Neuronal stem cell (in vitro differentiated cells): Measurements from ENCODE around the gene GALNT17.

Experiments
- DNase-seq: peaks from one replicate; pipeline ENCODE4 v3.0.0-alpha.2; 2013; ENCODE audit warnings: low spot score
- H2AFZ ChIP-seq: one replicate; pipeline ENCODE4 v1.6.1; 2013; ENCODE audit warnings: mild to moderate bottlenecking, low read length, inconsistent platforms
- H2AK5ac ChIP-seq: 2 replicates; pipeline ENCODE4 v1.6.1; 2013; ENCODE audit warnings: low read depth, mild to moderate bottlenecking, inconsistent platforms, low read length, moderate library complexity, mixed read lengths
- H2BK120ac ChIP-seq: 2 replicates; pipeline ENCODE4 v1.6.1; 2013; ENCODE audit warnings: low read depth, mild to moderate bottlenecking, inconsistent platforms, low read length, moderate library complexity, mixed read lengths
- H2BK12ac ChIP-seq: one replicate; pipeline ENCODE4 v1.6.1; 2013; ENCODE audit warnings: low read length, inconsistent platforms
- H2BK15ac ChIP-seq: 2 replicates; pipeline ENCODE4 v1.6.1; 2013; ENCODE audit warnings: mild to moderate bottlenecking, low read length, inconsistent platforms, mixed read lengths
- H2BK5ac ChIP-seq: one replicate; pipeline ENCODE4 v1.6.1; 2013; ENCODE audit warnings: inconsistent platforms, mild to moderate bottlenecking, low read length, moderate library complexity
- H3K14ac ChIP-seq: one replicate; pipeline ENCODE4 v1.6.1; 2013; ENCODE audit warnings: low read length, inconsistent platforms
- H3K18ac ChIP-seq: 2 replicates; pipeline ENCODE4 v1.6.1; 2013; ENCODE audit warnings: low read length, inconsistent platforms
- H3K23ac ChIP-seq: 2 replicates; pipeline ENCODE4 v1.6.1; 2013; ENCODE audit warnings: low read depth, mild to moderate bottlenecking, mixed read lengths, low read length, inconsistent platforms; ENCODE audit not compliant: poor library complexity
- H3K27ac ChIP-seq: replicated peaks from 3 replicates; pipeline ENCODE4 v1.5.1; 2013; ENCODE audit warnings: low read length, inconsistent platforms
- H3K27me3 ChIP-seq, 3 experiments: 2 replicates each; pipeline ENCODE4 v1.6.1; 2013; ENCODE audit warnings: low read length in 3 of 3, mild to moderate bottlenecking in 2 of 3, inconsistent platforms in 1 of 3, low read depth in 1 of 3, mixed read lengths in 1 of 3, moderate library complexity in 1 of 3; ENCODE audit not compliant: control insufficient read depth in 3 of 3, insufficient read depth in 3 of 3
- H3K36me3 ChIP-seq, 2 donors: replicated peaks in 1 of 2; 2 replicates each; pipeline ENCODE4 v1.6.1; 2013; ENCODE audit warnings: low read length in 2 of 2; ENCODE audit not compliant: control insufficient read depth in 2 of 2, insufficient read depth in 2 of 2
- H3K4ac ChIP-seq: 2 replicates; pipeline ENCODE4 v1.6.1; 2013; ENCODE audit warnings: inconsistent platforms, mild to moderate bottlenecking, low read length, moderate library complexity
- H3K4me1 ChIP-seq, 2 donors: 1 replicate in 1 of 2; 2 replicates in 1 of 2; pipeline ENCODE4 v1.6.1; 2013; ENCODE audit warnings: low read length in 2 of 2, low read depth in 1 of 2; ENCODE audit not compliant: control insufficient read depth in 2 of 2, insufficient read depth in 1 of 2
- H3K4me2 ChIP-seq: one replicate; pipeline ENCODE4 v1.6.1; 2013; ENCODE audit warnings: mild to moderate bottlenecking, low read length, inconsistent platforms; ENCODE audit not compliant: insufficient read depth, poor library complexity, severe bottlenecking
- H3K4me3 ChIP-seq, 2 donors: 2 replicates each; pipeline ENCODE4 v1.5.1; 2013; ENCODE audit warnings: low read length in 2 of 2, mild to moderate bottlenecking in 2 of 2, inconsistent platforms in 1 of 2, moderate library complexity in 1 of 2
- H3K79me1 ChIP-seq: one replicate; pipeline ENCODE4 v1.6.1; 2013; ENCODE audit warnings: low read depth, mild to moderate bottlenecking, inconsistent platforms, low read length, moderate library complexity
- H3K9ac ChIP-seq: one replicate; pipeline ENCODE4 v1.6.1; 2013; ENCODE audit warnings: mild to moderate bottlenecking, low read depth, low read length, inconsistent platforms; ENCODE audit not compliant: poor library complexity
- H3K9me3 ChIP-seq, 2 donors: replicated peaks in 1 of 2; 2 replicates each; pipeline versions ENCODE3 to v1.6.1; 2013; ENCODE audit warnings: low read length in 2 of 2, mild to moderate bottlenecking in 2 of 2, inconsistent platforms in 1 of 2, low read depth in 1 of 2, mixed read lengths in 1 of 2, moderate library complexity in 1 of 2; ENCODE audit not compliant: control insufficient read depth in 2 of 2, insufficient read depth in 1 of 2
- H4K8ac ChIP-seq: one replicate; pipeline ENCODE4 v1.6.1; 2013; ENCODE audit warnings: low read depth, mild to moderate bottlenecking, inconsistent platforms, low read length, moderate library complexity
- H4K91ac ChIP-seq: one replicate; pipeline ENCODE4 v1.6.1; 2013; ENCODE audit warnings: low read length, low read depth, mild to moderate bottlenecking, inconsistent platforms; ENCODE audit not compliant: poor library complexity
- WGBS, 2 donors: extraction: QIAGEN DNeasy Blood & Tissue Kit; methylation state at CpG; one replicate each; pipeline ENCODE4 v1.1.7; 2013; ENCODE audit warnings: missing lambda C conversion rate in 2 of 2, mixed read lengths in 1 of 2; ENCODE audit not compliant: insufficient read length in 2 of 2, insufficient replicate concordance in 1 of 2; ENCODE audit errors: extremely low coverage in 2 of 2; 5-methylcytosine and 5-hydroxymethylcytosine counted together

The GALNT17 gene

DNA sequence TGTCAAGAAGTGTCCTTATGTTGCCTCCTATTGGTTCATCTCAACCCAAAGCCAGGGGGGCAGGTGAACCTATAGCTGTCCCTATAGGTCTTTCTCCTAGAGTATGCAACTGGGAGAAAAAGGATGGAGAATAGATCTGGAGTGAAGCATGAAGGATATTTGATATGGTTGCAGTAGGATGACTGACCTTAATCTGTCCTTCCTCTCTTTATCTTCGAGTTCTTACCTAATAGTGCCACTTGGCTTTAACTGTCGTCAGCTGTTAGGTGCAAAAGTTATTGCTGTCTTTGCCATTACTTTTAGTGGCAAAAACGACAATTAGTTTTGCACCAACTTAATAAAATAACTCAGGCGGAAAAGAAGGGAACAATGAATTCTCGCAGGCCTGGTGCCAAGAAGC lies 196.0 kb downstream of the GALNT17 start:
- no peak overlapping the region for H3K4me2 ChIP-seq
- no peaks in the 10 kb centered on the region for H3K36me3 ChIP-seq
- H2BK120ac ChIP-seq: no peak overlapping the region
- H3K14ac ChIP-seq: no peak overlapping the region
- no peak overlapping the region for H3K18ac ChIP-seq
- H4K8ac ChIP-seq: no peak overlapping the region
- H3K4me1 ChIP-seq: peaks cover 17 to 25% of the 10 kb centered on the region in 2 donors
- no peak for DNase-seq
- H2AK5ac ChIP-seq: no peak overlapping the region
- no peak overlapping the region for H3K4ac ChIP-seq
- H3K27ac ChIP-seq: no peak overlapping the region
- H2AFZ ChIP-seq: no peak overlapping the region
- no peak overlapping the region for H3K4me3 ChIP-seq
- H3K27me3 ChIP-seq: no peaks in the 10 kb centered on the region
- no peak overlapping the region for H2BK12ac ChIP-seq
- H3K9ac ChIP-seq: no peak overlapping the region
- H3K9me3 ChIP-seq: peaks cover 0 to 9% of the 10 kb centered on the region in 2 donors
- no peak overlapping the region for H3K23ac ChIP-seq
- WGBS, 2 donors: no CpG with 5 or more reads among the region's 5 CpGs
- H4K91ac ChIP-seq: no peak overlapping the region
- no peaks in the 10 kb centered on the region for H3K79me1 ChIP-seq
- no peak overlapping the region for H2BK5ac ChIP-seq
- H2BK15ac ChIP-seq: no peak overlapping the region

DNA sequence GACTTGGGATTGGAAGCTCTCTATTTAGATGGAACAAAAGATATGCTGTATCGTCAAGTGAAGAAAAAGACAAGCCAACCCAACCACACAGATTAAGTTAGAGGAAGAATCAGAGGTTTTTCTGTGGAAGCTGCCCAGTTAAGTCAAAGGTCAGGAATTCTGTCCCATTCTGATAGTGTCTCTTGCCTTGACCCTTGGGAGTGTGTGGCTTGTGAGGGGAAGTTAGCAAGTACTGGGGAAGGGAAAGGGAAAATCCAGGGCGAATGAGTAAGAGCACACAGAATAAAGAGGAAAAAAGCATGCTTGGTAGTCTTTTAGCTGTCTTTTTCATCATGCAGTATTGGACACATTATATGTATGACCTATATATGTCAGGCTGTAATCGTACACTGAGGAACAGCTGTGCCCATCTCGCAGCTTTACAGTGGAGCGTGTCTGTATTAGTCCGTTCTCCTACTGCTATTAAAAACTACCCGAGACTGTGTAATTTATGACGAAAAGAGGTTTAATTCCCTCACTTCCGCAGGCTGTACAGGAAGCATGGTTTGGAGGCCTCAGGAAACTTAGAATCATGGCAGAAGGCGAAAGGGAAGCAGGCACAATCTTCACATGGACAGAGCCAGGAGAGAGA lies 197.2 kb downstream of the GALNT17 start:
- no peak overlapping the region for H3K9ac ChIP-seq
- peaks cover 17 to 25% of the 10 kb centered on the region in 2 donors for H3K4me1 ChIP-seq
- no peak overlapping the region for H2BK15ac ChIP-seq
- H3K4me2 ChIP-seq: no peak overlapping the region
- no peaks in the 10 kb centered on the region for H3K79me1 ChIP-seq
- H4K91ac ChIP-seq: no peak overlapping the region
- no peak overlapping the region for H3K4me3 ChIP-seq
- H3K9me3 ChIP-seq: peaks cover 0 to 9% of the 10 kb centered on the region in 2 donors
- H2AK5ac ChIP-seq: no peak overlapping the region
- no peak overlapping the region for H2AFZ ChIP-seq
- no peak overlapping the region for H3K14ac ChIP-seq
- no peaks in the 10 kb centered on the region for H3K36me3 ChIP-seq
- no peak overlapping the region for H4K8ac ChIP-seq
- H3K18ac ChIP-seq: no peak overlapping the region
- no peak overlapping the region for H3K27ac ChIP-seq
- no peaks in the 10 kb centered on the region for H3K27me3 ChIP-seq
- no CpG with 5 or more reads among the region's 10 CpGs for WGBS, 2 donors
- no peak overlapping the region for H2BK120ac ChIP-seq
- H3K23ac ChIP-seq: no peak overlapping the region
- no peak overlapping the region for H2BK12ac ChIP-seq
- H2BK5ac ChIP-seq: no peak overlapping the region
- no peak overlapping the region for H3K4ac ChIP-seq
- no peak for DNase-seq

DNA sequence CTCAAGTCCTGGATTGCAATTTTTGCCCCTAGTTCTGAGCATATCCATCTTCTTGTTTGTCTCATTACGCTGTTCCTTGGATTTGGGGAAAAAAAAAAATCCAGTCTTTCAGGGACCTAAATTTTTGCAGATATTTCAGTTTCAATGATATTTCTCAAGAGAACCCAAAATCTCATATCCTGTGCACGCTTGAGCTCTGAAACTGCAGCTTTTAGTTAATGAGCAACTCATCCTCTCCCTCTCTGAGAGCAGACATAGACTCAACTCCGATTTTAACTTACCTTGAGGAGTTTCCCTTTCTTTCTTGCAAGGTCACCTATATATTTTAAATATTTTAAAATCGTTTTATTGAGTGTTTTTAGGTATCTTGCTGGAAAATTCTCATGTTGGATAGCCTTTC lies 200.3 kb downstream of the GALNT17 start:
- H3K18ac ChIP-seq: no peak overlapping the region
- H3K9me3 ChIP-seq: peaks cover 2 to 15% of the 10 kb centered on the region in 2 donors
- H3K4ac ChIP-seq: no peak overlapping the region
- H4K91ac ChIP-seq: no peak overlapping the region
- no peak overlapping the region for H2BK5ac ChIP-seq
- H3K4me3 ChIP-seq: no peak overlapping the region
- H3K27ac ChIP-seq: no peak overlapping the region
- DNase-seq: no peak
- H2BK12ac ChIP-seq: no peak overlapping the region
- WGBS, 2 donors: no CpG with 5 or more reads among the region's 4 CpGs
- H2BK120ac ChIP-seq: no peak overlapping the region
- H2BK15ac ChIP-seq: no peak overlapping the region
- no peak overlapping the region for H3K9ac ChIP-seq
- H4K8ac ChIP-seq: no peak overlapping the region
- no peak overlapping the region for H2AFZ ChIP-seq
- H3K14ac ChIP-seq: no peak overlapping the region
- H2AK5ac ChIP-seq: no peak overlapping the region
- H3K4me2 ChIP-seq: no peak overlapping the region
- H3K27me3 ChIP-seq: no peaks in the 10 kb centered on the region
- no peak overlapping the region for H3K23ac ChIP-seq
- no peaks in the 10 kb centered on the region for H3K79me1 ChIP-seq
- H3K36me3 ChIP-seq: peaks cover 0 to 9% of the 10 kb centered on the region in 2 donors
- H3K4me1 ChIP-seq: peaks cover 10 to 11% of the 10 kb centered on the region in 2 donors

DNA sequence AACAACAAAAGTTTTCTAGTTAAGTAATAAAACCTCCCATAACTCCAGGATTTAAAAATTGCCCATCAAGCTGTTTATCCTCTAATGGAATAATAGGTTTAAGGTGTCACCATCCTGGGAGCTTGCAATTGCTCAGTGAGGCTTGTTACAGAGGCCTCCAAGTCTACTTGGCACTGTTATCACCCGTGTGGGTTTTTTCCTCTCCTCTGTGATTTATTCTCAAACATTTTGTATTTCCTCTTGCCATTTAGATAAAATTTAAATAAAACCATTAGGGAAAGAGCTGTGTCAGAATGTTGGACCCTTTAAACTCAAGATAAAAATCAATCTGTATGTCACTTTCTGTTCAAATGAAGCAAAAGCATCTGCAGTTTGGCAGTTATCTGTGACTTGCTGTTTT lies 202.6 kb downstream of the GALNT17 start:
- no peak overlapping the region for H2AFZ ChIP-seq
- no peak overlapping the region for H2BK5ac ChIP-seq
- no peak overlapping the region for H2BK120ac ChIP-seq
- H3K14ac ChIP-seq: no peak overlapping the region
- H3K4me2 ChIP-seq: no peak overlapping the region
- no peaks in the 10 kb centered on the region for H3K27me3 ChIP-seq
- no peak overlapping the region for H2AK5ac ChIP-seq
- H3K27ac ChIP-seq: no peak overlapping the region
- H3K4me3 ChIP-seq: no peak overlapping the region
- peaks cover 2 to 7% of the 10 kb centered on the region in 2 donors for H3K9me3 ChIP-seq
- peaks cover 0 to 9% of the 10 kb centered on the region in 2 donors for H3K36me3 ChIP-seq
- H3K23ac ChIP-seq: no peak overlapping the region
- H4K91ac ChIP-seq: no peak overlapping the region
- H2BK15ac ChIP-seq: no peak overlapping the region
- H3K9ac ChIP-seq: no peak overlapping the region
- H3K18ac ChIP-seq: no peak overlapping the region
- H3K4ac ChIP-seq: no peak overlapping the region
- H4K8ac ChIP-seq: no peak overlapping the region
- H3K79me1 ChIP-seq: no peaks in the 10 kb centered on the region
- H3K4me1 ChIP-seq: peaks cover 0 to 2% of the 10 kb centered on the region in 2 donors
- no peak for DNase-seq
- no CpG with 5 or more reads among the region's 1 CpG for WGBS, 2 donors
- no peak overlapping the region for H2BK12ac ChIP-seq
